Fibroblast of skin of back (primary cell): Measurements from ENCODE around the gene PRR19. TPM values are rescaled to one million over a fixed set of nuclear protein-coding genes. Genes with fewer than 3 reads are reported as not detected.
"Not testable (repeated sequence)": the region's sequence is repeated elsewhere in the genome, so short reads cannot be mapped to it uniquely, and the experiment has no call there.

Experiments used
- DNase-seq: peaks from one replicate; pipeline ENCODE4 v3.0.0-alpha.2; 2013
- polyA plus RNA-seq, 2 experiments: library from polyadenylated mRNA; unstranded; fragments of 120-200 nt; gene quantifications; one replicate each; pipeline ENCODE4 v1.2.1, GENCODE V29; 2013; ENCODE audit not compliant: insufficient read length in 2 of 2

The PRR19 gene
- 1.6 TPM for polyA plus RNA-seq (2013, experiment 1 of 2; ENCODE audit: insufficient read length)
- 0.83 TPM for polyA plus RNA-seq (2013, experiment 2 of 2; ENCODE audit: insufficient read length)

GRCh38 chr19:42301646-42302203 lies at the start of gene PRR19:
PRR19 (plus strand) TSS chr19:42302132; CDS start chr19:42309585, 7,453 bp downstream.
- no peak for DNase-seq

GRCh38 chr19:42252365-42253244 lies 49.3 kb upstream of the PRR19 start:
- DNase-seq, result no peak

GRCh38 chr19:42253245-42254088 lies 48.5 kb upstream of the PRR19 start:
- DNase-seq, result peak; percentile 69

GRCh38 chr19:42254089-42254849 lies 47.7 kb upstream of the PRR19 start:
- peak; percentile 74 for DNase-seq

GRCh38 chr19:42254850-42255765 lies 46.8 kb upstream of the PRR19 start, which contains the start of gene ERF:
ERF (minus strand) TSS chr19:42255128; CDS start chr19:42254999, 129 bp downstream.
- peak; percentile 90 for DNase-seq

- DNase-seq, result peak; percentile 73
These were observed 45.9 kb upstream of the PRR19 start for GRCh38 chr19:42255766-42256745.

- DNase-seq, result not testable (repeated sequence)
These were observed 44.1 kb upstream of the PRR19 start for GRCh38 chr19:42257842-42258241.

- DNase-seq, result peak; percentile 69
These were observed 40.2 kb upstream of the PRR19 start for GRCh38 chr19:42261763-42262162.

GRCh38 chr19:42266105-42266504 lies 35.8 kb upstream of the PRR19 start:
- not testable (repeated sequence) for DNase-seq

GRCh38 chr19:42266928-42267603 lies 34.9 kb upstream of the PRR19 start:
- not testable (repeated sequence) for DNase-seq

- no peak for DNase-seq
These were observed 34.2 kb upstream of the PRR19 start for GRCh38 chr19:42267644-42268141.

GRCh38 chr19:42268142-42268703 lies 33.7 kb upstream of the PRR19 start:
- DNase-seq, result peak; percentile 99

- peak; percentile 100 for DNase-seq
These were observed 33.0 kb upstream of the PRR19 start, which contains the start of gene CIC for GRCh38 chr19:42268704-42269477. CIC (plus strand) TSS chr19:42269252; CDS start chr19:42271784, 2,532 bp downstream.

GRCh38 chr19:42269478-42270345 lies 32.2 kb upstream of the PRR19 start:
- DNase-seq, result no peak

- peak; percentile 82 for DNase-seq
These were observed 31.4 kb upstream of the PRR19 start for GRCh38 chr19:42270346-42271044.

GRCh38 chr19:42271045-42271419 lies 30.9 kb upstream of the PRR19 start:
- no peak for DNase-seq
